ENCODE data around the gene SYT15. TPM values are rescaled to one million over a fixed set of nuclear protein-coding genes. Genes with fewer than 3 reads are reported as not detected.
A peak's percentile ranks its signal among the peaks of the same experiment; 100 is the strongest.

The SYT15 gene
- total and polyA plus RNA-seq, 8 donors = 2.1 to 10.7 (median 3.3) TPM

- no peaks in the 10 kb centered on the region for H3K9me3 ChIP-seq
- TF ChIP-seq, protein P1, sequence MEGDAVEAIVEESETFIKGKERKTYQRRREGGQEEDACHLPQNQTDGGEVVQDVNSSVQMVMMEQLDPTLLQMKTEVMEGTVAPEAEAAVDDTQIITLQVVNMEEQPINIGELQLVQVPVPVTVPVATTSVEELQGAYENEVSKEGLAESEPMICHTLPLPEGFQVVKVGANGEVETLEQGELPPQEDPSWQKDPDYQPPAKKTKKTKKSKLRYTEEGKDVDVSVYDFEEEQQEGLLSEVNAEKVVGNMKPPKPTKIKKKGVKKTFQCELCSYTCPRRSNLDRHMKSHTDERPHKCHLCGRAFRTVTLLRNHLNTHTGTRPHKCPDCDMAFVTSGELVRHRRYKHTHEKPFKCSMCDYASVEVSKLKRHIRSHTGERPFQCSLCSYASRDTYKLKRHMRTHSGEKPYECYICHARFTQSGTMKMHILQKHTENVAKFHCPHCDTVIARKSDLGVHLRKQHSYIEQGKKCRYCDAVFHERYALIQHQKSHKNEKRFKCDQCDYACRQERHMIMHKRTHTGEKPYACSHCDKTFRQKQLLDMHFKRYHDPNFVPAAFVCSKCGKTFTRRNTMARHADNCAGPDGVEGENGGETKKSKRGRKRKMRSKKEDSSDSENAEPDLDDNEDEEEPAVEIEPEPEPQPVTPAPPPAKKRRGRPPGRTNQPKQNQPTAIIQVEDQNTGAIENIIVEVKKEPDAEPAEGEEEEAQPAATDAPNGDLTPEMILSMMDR (IDR thresholded peaks at IDR 0.05) = no peak
- no peak overlapping the region for H3K4me3 ChIP-seq
- no peaks in the 10 kb centered on the region for H3K36me3 ChIP-seq
- intact Hi-C loops (cut with DNase I) = no loop called here
- H3K4me1 ChIP-seq = peaks cover 0 to 5% (median 0%) of the 10 kb centered on the region in 3 donors
- ATAC-seq = no peak
- no peak for FAIRE-seq
- DNase-seq = peak in 5 of 6 donors; percentile 1 to 72 (median 25)
- WGBS, 2 donors = 58 to 60% methylated on average over 9 of the region's 9 CpGs
- H3K27ac ChIP-seq = no peak overlapping the region
- no peaks in the 10 kb centered on the region for H3K27me3 ChIP-seq
Observed at GRCh38 chr10:46558392-46559185, 20.3 kb upstream of the SYT15 start.

- DNase-seq (peak in 4 of 6 donors; percentile 1 to 38 (median 14)), FAIRE-seq (no peak), ATAC-seq (no peak)
- Histone ChIP-seq H3K27ac (no peak overlapping the region), H3K4me3 (no peak overlapping the region), H3K36me3 (no peaks in the 10 kb centered on the region), H3K9me3 (no peaks in the 10 kb centered on the region), H3K4me1 (peaks cover 0 to 5% (median 0%) of the 10 kb centered on the region in 3 donors), H3K27me3 (no peaks in the 10 kb centered on the region)
- intact Hi-C loops (cut with DNase I) = no loop called here
- TF ChIP-seq, protein P1 (IDR thresholded peaks at IDR 0.05) = no peak
- WGBS, 2 donors = 91 to 93% methylated on average over 5 of the region's 5 CpGs
Observed at GRCh38 chr10:46559231-46559671, 19.7 kb upstream of the SYT15 start.

- Histone ChIP-seq H3K36me3 (no peaks in the 10 kb centered on the region), H3K9me3 (no peaks in the 10 kb centered on the region), H3K4me3 (no peak overlapping the region), H3K4me1 (peaks cover 0 to 3% (median 0%) of the 10 kb centered on the region in 3 donors), H3K27me3 (no peaks in the 10 kb centered on the region), H3K27ac (no peak overlapping the region)
- intact Hi-C loops (cut with DNase I) = no loop called here
- DNase-seq (peak in 4 of 6 donors; percentile 1 to 40 (median 13)), ATAC-seq (no peak), FAIRE-seq (no peak)
- WGBS, 2 donors = 63 to 71% methylated on average over 5 of the region's 5 CpGs
- TF ChIP-seq, protein P1 (IDR thresholded peaks at IDR 0.05) = no peak
Observed at GRCh38 chr10:46560381-46560780, 18.5 kb upstream of the SYT15 start.

DNA sequence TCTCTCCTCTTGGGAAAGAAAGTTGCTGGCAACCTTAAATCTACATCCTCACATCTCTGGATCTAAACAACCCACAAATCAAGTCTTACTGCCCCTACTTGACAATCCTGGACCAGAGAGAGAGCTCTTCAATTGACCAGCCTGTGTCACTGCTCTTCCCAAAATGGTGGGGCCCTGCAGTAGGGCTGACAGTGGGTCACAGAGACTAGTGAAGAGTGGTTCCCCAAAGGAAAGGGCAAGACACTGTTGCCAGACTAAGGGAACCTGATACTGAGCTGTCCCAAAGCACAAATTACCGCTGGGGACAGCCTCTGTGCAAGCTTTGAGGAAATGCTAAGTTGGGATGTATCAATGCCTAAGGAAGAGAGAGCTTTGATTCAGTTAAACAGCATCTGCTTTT is 18.0 kb upstream of the SYT15 start:
- Histone ChIP-seq H3K36me3 (no peaks in the 10 kb centered on the region), H3K27me3 (no peaks in the 10 kb centered on the region)

More for the DNA sequence above, 18.0 kb upstream of the SYT15 start:
- H3K9me3 ChIP-seq = no peaks in the 10 kb centered on the region
- peak in 1 of 6 donors; percentile 7 for DNase-seq
- FAIRE-seq = no peak
- ATAC-seq = no peak
- no peaks in the 10 kb centered on the region for H3K4me1 ChIP-seq
- intact Hi-C loops (cut with DNase I) = no loop called here
- TF ChIP-seq, protein P1 (IDR thresholded peaks at IDR 0.05) = no peak
- H3K4me3 ChIP-seq = no peak overlapping the region
- 70 to 85% methylated on average over 1 of the region's 1 CpG for WGBS, 2 donors
- no peak overlapping the region for H3K27ac ChIP-seq
